Measurements from ENCODE around the gene IER3. TPM values are rescaled to one million over a fixed set of nuclear protein-coding genes. Genes with fewer than 3 reads are reported as not detected.

The IER3 gene
- total RNA-seq, 2 donors from 2014 or later = 23.0 to 81.5 TPM

DNA sequence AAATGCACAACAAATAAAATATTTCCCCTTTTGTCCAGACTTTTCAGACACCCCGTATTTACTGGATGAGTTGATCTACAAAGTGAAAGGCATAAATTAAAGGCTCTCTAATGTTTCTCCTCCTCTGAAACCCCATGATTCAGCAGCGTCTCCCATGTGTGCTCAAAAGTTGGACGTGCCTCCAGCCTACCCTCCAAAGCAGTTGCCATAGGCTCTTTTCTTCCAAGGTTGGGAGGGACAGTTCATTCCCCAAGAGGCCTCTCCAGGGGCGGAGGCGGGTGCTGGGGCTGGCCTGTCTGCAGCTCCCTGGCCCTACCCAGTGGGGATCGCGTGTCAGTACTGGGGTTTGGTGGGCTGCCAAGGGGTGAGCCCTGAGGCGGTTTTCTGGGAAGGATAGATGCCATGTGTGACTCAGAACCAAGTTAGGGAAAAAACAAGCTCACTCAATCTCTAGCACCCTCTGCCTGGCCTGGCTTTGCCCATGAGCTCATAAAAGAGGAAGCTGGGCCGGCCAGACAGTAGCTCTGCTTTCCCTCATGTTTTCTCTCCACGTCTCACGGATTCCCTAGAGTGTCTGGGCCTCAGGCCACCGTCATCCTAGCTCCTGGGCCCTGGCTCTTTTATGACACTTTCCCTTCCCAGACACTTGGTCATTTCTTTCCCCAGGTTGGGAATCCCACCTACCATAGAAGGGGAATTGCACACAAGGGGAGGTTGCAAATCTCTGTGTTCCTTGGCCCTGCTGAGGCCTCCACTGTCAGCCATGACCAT, 8.0 kb upstream of the IER3 start:
- intact Hi-C loops (cut with DNase I) = no loop called here
- ATAC-seq (peak; percentile 96), DNase-seq (peak; percentile 97)

DNA sequence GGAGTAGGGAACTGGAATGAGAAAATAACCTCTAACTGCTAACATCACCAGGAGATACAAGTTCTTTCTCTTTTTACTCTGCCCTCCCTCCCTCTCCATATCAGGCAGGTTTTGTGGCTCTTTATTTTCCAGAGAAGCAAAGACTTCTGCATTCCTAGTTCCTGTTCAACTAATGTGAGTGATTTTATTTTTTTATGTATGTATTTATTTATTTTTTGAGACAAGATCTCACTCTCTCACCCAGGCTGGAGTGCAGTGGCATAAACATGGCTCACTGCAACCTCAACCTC, 6.0 kb upstream of the IER3 start:
- DNase-seq = no peak
- ATAC-seq = no peak
- intact Hi-C loops (cut with DNase I) = no loop called here

DNA sequence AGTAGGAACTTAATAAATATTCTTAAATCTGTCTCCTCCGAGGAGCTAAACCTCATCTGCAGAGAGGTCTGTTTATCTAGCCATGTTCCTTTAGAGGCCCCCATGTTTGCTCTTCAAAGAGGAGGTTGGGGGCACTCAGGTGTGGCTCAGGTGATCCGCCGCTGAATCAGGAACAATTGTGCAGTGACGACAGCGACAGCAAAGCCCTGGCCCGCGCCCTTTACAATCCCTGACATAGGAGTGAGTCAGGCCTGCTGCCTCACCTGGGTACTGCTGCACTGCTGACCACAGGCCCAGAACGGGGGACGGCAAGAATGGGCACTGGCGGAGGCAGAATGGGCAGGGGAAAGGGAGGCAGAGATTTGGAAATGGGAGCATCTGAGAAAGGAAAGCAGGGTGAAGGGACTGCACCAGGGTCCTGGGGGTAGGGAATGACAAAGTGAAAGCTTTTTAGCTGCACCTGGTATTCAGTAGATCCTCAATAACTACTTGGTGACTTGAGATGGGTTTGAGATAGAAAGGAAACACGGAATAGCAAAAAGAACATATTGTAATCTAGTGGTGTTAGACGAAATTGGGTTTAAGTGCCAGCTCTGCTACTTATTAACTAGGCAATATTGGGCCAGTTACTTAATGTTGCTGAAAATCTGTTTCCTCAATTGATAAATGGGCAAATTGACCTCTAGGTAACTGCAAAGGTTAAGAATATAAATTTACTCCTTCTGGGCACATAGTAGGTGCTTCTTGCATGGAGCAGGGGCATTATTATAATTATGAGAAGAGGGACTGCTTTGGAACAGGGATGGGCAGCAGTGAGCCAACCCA, 5.4 kb upstream of the IER3 start:
- DNase-seq = no peak
- intact Hi-C loops (cut with DNase I) = loop anchor here in 1 of 2 donors (10.0 kb wide), 1 partner anchor 75 kb away; no protein-coding TSS in a partner anchor
- ATAC-seq = no peak

DNA sequence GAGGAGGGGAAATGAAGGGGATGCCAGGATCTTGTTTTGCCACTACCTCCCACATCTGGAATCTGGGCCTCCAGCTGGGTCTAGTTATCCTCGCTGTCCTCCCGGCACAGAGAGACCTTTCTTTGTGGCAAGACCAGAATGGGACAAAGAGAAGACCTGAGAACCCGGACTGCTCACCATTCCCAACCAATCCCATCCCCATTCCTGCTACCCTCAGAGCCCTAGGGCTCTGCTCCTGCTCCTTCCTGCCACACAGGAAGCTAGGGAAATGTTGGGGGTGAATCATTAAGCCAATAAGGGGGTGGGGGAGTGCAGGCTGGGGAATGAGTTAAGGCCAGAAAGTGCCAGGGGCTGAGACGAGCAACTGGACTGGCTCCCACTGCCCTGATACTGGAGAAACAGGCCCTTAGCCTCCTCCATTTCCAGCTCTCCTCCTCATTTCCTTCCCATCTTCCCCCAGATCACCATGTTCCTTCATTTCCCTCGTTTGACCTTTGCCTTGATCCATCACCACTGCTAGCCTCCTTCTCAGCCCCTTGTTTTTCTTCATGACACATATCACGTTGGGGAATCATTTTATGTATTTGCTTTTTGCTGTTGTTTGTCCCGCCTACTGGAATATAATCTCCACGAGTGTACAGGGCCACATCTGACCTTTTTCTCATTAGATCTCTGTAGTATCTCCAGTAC, 4.6 kb upstream of the IER3 start:
- no peak for ATAC-seq
- intact Hi-C loops (cut with DNase I) = loop anchor here in 1 of 2 donors (10.0 kb wide), 1 partner anchor 76 kb away; no protein-coding TSS in a partner anchor
- DNase-seq = no peak

DNA sequence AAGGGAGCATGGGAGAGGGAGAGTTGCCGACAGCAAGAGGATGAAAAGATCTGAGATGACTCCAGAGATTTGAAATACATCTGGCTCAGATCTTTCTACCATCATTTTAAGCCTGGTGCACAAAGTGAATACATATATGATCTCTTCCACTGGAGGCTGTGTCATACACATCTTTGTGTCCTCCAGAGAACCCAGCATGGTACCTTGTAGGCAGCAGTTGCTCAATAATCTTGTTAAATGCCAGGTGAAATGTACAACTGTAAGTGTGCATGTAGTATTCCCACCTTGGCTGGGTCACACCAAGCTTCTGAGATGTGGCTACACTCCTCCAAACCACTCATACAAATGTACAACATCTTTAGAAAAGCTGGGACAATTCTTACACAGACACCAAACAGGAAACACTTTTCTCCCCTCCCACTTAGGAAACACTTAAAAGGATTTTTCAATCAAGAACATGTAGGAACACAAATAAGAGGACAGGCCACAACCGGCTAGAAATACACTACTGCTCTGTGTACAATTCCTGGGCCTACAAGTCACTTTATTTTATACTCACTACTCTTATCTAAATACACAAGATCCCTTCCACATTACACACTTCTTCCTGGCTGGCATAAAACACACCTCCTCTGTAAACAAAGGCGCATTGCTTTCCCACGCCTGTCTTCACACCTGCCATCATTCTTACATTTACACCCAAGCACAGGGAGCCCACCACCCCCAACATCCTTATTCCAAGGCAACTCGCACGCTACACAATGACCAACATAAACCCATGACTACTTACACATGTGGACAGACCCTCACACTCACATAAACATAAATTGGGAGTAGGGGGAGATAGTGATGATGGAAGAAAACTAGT, 3.8 kb upstream of the IER3 start:
- ATAC-seq (no peak), DNase-seq (no peak)
- intact Hi-C loops (cut with DNase I) = loop anchor here in 1 of 2 donors (10.0 kb wide), 1 partner anchor 77 kb away; no protein-coding TSS in a partner anchor

DNA sequence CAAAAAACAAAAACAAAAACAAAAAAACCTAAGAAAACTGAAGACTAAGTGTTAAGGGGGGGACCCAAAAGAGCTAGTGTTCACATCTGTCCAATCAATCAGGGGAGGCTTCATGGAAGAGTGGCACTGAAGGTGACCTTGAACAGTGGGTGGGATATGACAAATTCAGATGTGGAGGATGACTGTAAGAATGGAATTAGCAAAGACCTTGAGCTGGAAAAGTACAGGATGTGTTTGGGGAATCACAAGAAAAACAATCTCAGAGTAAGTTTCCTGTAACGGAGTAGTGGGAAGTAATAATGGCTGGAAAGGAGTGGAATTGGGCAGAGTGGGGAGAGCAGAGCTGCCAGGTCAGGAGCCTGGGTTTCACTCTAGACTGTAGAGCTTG, 2.9 kb upstream of the IER3 start:
- intact Hi-C loops (cut with DNase I) = loop anchor here in 1 of 2 donors (10.0 kb wide), 1 partner anchor 78 kb away; no protein-coding TSS in a partner anchor
- no peak for ATAC-seq
- no peak for DNase-seq

DNA sequence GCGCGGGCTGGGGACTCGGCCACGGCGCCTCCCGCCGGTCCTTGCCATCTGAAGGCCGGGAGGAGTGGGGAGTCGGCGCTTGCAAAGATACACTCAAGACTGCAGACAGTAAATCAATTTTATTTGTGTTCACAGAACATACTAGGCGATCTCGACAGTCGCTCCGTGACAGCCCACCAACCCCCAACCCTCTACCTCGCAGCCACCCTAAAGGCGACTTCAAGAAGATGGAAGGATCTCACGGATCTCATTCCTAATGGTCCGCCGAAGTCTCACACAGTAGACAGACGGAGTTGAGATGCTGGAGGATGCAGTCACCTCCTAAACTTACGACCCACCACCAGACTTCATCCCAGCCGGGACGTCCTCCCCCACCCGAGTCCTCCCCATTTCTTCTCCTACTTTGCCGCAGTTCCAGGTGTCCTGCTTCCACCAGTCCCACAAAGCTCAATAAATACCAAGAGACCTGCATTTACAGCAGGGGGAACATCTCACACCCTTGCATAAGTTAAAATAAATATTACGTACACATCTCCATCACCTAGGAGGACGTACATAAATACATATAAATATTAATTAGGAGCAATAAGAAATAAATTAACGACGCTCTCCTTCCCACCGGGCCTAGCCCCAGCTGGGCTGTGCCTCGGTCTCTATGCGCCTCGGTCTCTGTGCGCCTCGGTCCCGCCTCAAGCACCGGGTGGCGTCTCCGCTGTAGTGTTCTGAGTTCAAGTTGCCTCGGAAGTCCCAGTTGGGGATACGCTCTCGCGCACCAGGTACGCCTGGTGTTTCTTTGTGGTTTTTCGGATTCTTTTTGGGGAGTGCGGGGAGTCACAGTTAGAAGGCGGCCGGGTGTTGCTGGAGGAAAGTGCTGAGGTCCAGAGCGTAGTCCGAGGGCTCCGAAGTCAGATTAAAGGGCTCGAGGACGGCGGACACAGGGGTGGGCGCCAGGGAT, 971 bp downstream of the IER3 start:
- DNase-seq (peak; percentile 57), ATAC-seq (peak; percentile 0 to 20)
- intact Hi-C loops (cut with DNase I) = loop anchor here (2.0 to 10.0 kb wide), 4 partner anchors 37 to 134 kb away; no protein-coding TSS in a partner anchor

DNA sequence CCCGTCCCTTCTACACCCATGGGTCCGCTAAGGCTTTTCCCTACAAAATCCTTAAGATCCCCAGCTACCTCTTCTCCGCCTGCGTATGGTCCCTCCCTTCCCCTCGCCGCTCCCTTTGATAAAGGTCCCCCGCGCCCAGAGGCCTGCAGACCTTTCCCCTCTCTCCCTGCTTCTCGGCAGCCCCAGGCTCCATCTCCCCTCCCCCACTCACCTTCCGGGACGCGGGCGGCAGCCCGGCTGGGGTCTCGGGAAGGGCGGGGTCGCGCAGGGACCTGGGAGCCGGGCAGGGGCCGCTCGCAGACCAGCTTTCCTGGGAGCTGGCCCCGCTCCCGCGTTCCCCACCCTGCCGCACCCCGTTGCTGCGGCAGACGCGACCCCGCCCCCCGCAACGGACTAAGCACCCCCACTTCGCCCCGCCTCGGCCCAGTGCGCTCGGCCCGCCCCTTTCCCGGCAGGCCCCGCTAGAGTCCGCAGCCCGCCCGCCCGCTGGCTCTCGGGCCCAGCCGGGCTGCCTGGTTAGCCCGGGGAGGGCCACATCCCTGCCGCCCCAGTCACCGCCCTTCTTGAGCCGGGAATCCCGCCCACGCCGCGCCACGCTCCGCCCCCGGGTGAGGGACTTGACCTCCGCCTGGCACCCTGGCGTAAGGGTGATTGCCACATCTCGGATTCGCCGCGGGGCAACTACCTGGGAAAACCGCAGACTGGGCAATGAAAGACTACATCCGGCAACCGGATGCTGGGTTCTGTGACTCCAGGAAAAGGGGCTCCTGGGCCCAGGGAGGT, 1.8 kb downstream of the IER3 start, which contains the start of gene FLOT1:
Gene FLOT1 (minus strand): TSS at position 372 of the 783 bp plus-strand sequence. CDS start 498 bp downstream, outside the sequence.
- DNase-seq (peak; percentile 98), ATAC-seq (peak; percentile 89)
- intact Hi-C loops (cut with DNase I) = loop anchor here (2.0 to 10.0 kb wide), 4 partner anchors 38 to 135 kb away; no protein-coding TSS in a partner anchor

DNA sequence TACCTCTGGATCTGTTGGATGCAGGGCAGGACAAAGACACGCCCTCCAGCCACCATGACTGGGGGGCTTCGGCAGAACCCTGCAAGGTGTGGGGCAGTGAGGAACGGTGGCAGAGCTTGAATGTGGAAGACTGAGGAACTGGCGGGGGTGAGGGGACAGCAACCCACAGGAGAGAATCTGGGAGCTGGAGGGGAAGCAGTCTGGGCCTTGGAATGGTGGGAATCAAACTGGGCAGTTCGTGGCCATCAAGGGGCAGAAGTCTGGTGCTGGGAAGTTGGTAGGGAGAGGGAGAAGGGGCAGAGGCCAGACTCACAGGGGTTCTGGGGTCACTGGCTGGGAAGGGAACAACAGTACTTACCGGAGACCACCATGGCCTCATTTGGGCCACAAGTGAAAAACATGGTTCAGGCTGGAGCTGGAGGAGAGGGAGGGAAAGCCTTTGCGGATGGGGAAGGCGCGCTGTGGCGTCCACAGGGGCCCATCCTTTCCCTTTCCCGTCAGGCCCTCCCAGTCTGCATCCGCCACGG, 2.5 kb downstream of the IER3 start:
- ATAC-seq = peak; percentile 24 to 42
- DNase-seq = peak; percentile 82
- intact Hi-C loops (cut with DNase I) = loop anchor here (2.0 to 10.0 kb wide), 4 partner anchors 39 to 135 kb away; no protein-coding TSS in a partner anchor

DNA sequence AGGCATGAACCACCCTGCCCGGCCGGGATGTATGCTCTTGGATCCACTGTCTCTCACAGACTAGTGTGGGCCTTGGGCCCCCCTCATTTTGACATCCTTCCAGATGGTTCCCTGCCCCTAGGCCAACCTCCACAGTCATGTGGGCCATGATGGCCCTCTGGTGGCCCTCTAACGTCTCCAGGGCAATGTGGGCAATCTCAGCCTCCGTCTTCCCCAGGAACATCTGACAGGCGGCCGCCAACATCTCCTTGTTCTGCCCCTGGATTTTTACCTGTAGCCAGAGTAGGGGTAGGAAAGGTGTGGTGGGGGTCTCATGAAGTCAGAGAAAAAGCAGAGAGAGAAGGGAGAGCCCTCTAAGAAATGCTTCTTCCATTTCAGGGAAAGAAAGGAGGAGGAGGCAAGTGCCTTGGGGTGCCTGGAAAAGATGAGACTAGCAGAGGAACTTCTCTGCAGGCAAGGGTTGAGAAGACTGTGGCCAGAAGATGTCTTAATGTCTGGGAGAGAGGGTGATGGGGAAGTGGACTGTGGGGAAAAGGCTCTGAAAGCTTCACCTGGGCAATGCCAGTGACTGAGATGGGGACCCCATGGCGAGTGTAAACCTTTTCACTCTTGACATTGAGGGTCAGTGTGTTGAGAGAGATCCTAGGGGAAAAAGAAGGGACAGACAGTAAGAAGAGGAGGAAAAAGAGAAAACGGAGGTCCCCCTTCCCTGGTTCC, 3.1 kb downstream of the IER3 start:
- DNase-seq (no peak), ATAC-seq (no peak)
- intact Hi-C loops (cut with DNase I) = loop anchor here (5.0 to 10.0 kb wide), 3 partner anchors 81 to 136 kb away; no protein-coding TSS in a partner anchor

DNA sequence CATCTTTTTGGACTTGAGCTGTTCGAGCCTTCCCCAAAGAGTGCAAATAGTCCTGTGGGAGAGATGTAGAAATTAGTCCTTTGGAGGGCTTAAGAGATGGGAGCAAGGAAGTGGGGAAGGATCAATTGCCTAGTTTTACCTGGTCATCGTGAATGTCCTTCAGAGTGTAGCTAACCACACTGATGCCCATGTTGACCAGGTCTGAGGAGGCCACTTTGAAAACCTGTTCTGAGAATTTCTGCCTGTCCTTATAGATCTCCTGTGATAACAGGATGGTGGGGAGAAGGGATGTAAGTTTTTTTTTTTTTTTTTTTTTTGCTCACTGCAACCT, 3.8 kb downstream of the IER3 start:
- no peak for DNase-seq
- intact Hi-C loops (cut with DNase I) = loop anchor here (5.0 to 10.0 kb wide), 3 partner anchors 82 to 137 kb away; no protein-coding TSS in a partner anchor
- ATAC-seq = no peak

DNA sequence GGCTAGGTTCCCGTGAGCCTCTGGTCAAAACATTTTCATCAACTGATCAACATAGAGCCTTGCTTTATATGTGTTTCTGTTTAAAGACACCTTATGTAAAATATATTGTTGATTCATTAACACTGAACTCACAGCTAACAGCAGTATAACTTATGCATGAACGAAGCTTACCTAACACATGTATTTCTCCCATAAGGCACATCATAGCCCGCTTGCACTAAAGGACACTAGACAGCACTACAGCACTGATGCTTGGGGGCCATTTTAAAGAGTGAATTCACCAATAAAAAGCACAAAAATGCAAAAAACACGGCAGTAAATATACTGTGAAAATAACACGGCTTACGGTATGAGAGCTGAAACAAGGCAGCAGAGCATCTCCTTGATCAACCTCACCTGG, 5.8 kb downstream of the IER3 start:
- DNase-seq (no peak), ATAC-seq (no peak)
- intact Hi-C loops (cut with DNase I) = no loop called here

DNA sequence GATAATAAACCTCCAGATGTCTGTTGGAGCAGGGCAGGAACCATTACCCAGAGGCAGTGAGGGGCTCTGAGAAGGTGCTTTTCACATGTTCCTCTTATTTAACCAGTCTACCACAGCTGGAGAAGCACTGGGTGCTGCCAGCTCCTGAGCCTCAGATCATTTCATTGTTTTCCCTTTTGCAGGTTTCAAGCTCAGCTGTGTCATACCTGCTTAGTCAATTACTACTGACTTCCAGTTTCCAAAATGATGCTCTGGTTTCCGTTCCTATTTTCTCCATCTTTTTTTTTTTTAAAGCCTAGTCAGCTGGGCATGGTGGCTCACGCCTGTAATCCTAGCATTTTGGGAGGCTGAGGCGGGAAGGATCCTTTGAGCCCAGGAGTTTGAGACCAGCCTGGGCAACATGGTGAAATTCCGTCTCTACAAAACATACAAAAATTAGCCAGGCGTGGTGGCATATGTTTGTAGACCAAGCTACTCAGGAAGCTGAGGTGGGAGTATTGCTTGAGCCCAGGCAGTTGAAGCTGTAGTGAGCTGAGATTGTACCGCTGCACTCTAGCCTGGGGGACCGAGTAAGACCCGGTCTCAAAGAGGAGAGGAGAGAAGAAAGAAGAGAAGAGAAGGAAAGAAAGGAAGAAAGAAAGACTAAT, 8.6 kb downstream of the IER3 start:
- DNase-seq (no peak), ATAC-seq (no peak)
- intact Hi-C loops (cut with DNase I) = no loop called here

DNA sequence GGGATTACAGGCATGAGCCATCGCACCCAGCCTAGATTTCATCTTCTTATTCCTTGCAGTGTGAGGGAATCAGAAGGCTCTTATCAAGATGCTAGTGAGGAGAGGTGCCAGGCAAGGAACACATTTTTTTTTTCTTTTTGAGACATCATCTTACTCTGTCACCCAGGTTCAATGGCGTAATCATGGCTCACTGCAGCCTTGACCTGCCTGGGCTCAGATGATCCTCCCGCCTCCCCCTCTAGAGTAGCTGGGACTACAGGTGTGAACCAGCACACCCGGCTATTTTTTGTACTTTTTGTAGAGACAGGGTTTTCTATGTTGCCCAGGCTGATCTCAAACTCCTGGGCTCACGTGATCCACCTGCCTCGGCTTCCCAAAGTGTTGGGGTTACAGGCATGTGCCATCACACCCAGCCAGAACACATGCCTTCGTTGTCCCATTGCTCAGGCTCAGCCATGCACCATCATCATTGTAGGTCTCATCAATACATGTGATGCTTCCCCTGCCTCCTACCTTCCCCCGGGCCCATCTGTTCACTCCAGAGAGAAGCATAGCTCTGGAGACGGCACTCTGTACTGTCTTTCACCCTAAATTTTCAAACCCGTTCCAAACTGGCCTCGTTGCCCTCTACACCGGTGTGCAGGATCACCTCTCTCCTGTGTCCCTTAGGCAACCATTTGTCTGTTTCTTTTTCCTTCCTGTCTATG, 12.0 kb downstream of the IER3 start:
- DNase-seq (no peak), ATAC-seq (no peak)
- intact Hi-C loops (cut with DNase I) = no loop called here

All from left cardiac atrium (tissue), 4 donors.